ENCODE results near the gene CHD5. TPM values are rescaled to one million over a fixed set of nuclear protein-coding genes. Genes with fewer than 3 reads are reported as not detected.

CHD5 gene
- polyA plus RNA-seq (22.0 and 33.7 TPM in 2 replicates), polyA minus RNA-seq (31.7 and 33.1 TPM in 2 replicates)

- Histone ChIP-seq H3K36me3 (ENCODE audit: insufficient read depth, low read length) (no peaks in the 10 kb centered on the region), H3K9me3 (ENCODE audit: low read length) (no peaks in the 10 kb centered on the region), H3K27me3 (ENCODE audit: insufficient read depth, low read depth, low read length) (peaks cover 60% of the 10 kb centered on the region), H3K9ac (ENCODE audit: low read length) (peak within 1 kb of the TSS; percentile 62), H3K27ac (ENCODE audit: low read length) (no peak within 1 kb of the TSS), H3K4me3 (ENCODE audit: low read length) (peak within 1 kb of the TSS; percentile 82), H3F3A (ENCODE audit: insufficient read depth, low read length, poor library complexity, severe bottlenecking) (no peaks in the 10 kb centered on the region), H3K4me2 (ENCODE audit: low read length) (no peak within 1 kb of the TSS), H2AFZ (ENCODE audit: low read depth, low read length) (no peak within 1 kb of the TSS), H3K79me2 (replicated peaks; ENCODE audit: insufficient read depth, low read length) (no peaks in the 10 kb centered on the region), H3K9me2 (ENCODE audit: insufficient read depth, low read length) (no peaks in the 10 kb centered on the region), H4K20me1 (ENCODE audit: insufficient read depth) (no peaks in the 10 kb centered on the region)
- TF ChIP-seq EP300 (conservative IDR thresholded peaks at IDR 0.05; ENCODE audit: poor library complexity, severe bottlenecking): peak; percentile 29
- TF ChIP-seq RAD21 (conservative IDR thresholded peaks at IDR 0.05): no peak
- TF ChIP-seq EZH2 (IDR thresholded peaks at IDR 0.05; ENCODE audit: borderline replicate concordance, insufficient read depth, low read length, poor library complexity, severe bottlenecking): no peak
- TF ChIP-seq SMC3 (conservative IDR thresholded peaks at IDR 0.05; ENCODE audit: poor library complexity): no peak
- TF ChIP-seq CTCF (IDR thresholded peaks at IDR 0.05; ENCODE audit: poor library complexity, severe bottlenecking): peak; percentile 44
- TF ChIP-seq REST (IDR thresholded peaks at IDR 0.05; ENCODE audit: borderline replicate concordance): no peak
Measured at GRCh38 chr1:6180268-6180706, at the start of gene CHD5. TSS of gene CHD5 (minus strand) at chr1:6180321. CDS start at chr1:6180023, 298 bp downstream.

- Histone ChIP-seq H2AFZ (ENCODE audit: low read depth, low read length) (no peak overlapping the region), H3K4me3 (ENCODE audit: low read length) (no peak overlapping the region), H3K9me2 (ENCODE audit: insufficient read depth, low read length) (no peaks in the 10 kb centered on the region), H3K9ac (ENCODE audit: low read length) (no peak overlapping the region), H3K27ac (ENCODE audit: low read length) (no peak overlapping the region), H3K4me2 (ENCODE audit: low read length) (no peak overlapping the region), H3K36me3 (ENCODE audit: insufficient read depth, low read length) (no peaks in the 10 kb centered on the region), H3K79me2 (replicated peaks; ENCODE audit: insufficient read depth, low read length) (no peaks in the 10 kb centered on the region), H3K9me3 (ENCODE audit: low read length) (no peaks in the 10 kb centered on the region), H3K27me3 (ENCODE audit: insufficient read depth, low read depth, low read length) (no peaks in the 10 kb centered on the region), H4K20me1 (ENCODE audit: insufficient read depth) (no peaks in the 10 kb centered on the region), H3F3A (ENCODE audit: insufficient read depth, low read length, poor library complexity, severe bottlenecking) (no peaks in the 10 kb centered on the region)
- TF ChIP-seq POLR2AphosphoS5 (IDR thresholded peaks at IDR 0.05) (no peak), SMC3 (conservative IDR thresholded peaks at IDR 0.05; ENCODE audit: poor library complexity) (no peak), EP300 (conservative IDR thresholded peaks at IDR 0.05; ENCODE audit: poor library complexity, severe bottlenecking) (no peak)
Measured at GRCh38 chr1:6225651-6226050, 45.5 kb upstream of the CHD5 start.

- Histone ChIP-seq H3K4me3 (ENCODE audit: low read length) (no peak overlapping the region), H3K9me2 (ENCODE audit: insufficient read depth, low read length) (no peaks in the 10 kb centered on the region), H3K27me3 (ENCODE audit: insufficient read depth, low read depth, low read length) (no peaks in the 10 kb centered on the region), H3K9ac (ENCODE audit: low read length) (no peak overlapping the region), H3K36me3 (ENCODE audit: insufficient read depth, low read length) (no peaks in the 10 kb centered on the region), H3K27ac (ENCODE audit: low read length) (no peak overlapping the region), H3K79me2 (replicated peaks; ENCODE audit: insufficient read depth, low read length) (no peaks in the 10 kb centered on the region), H3F3A (ENCODE audit: insufficient read depth, low read length, poor library complexity, severe bottlenecking) (no peaks in the 10 kb centered on the region), H3K4me2 (ENCODE audit: low read length) (no peak overlapping the region), H4K20me1 (ENCODE audit: insufficient read depth) (no peaks in the 10 kb centered on the region), H2AFZ (ENCODE audit: low read depth, low read length) (no peak overlapping the region), H3K9me3 (ENCODE audit: low read length) (no peaks in the 10 kb centered on the region)
- TF ChIP-seq POLR2AphosphoS5 (IDR thresholded peaks at IDR 0.05): no peak
- no peak for TF ChIP-seq REST (IDR thresholded peaks at IDR 0.05; ENCODE audit: borderline replicate concordance)
- no peak for TF ChIP-seq SMC3 (conservative IDR thresholded peaks at IDR 0.05; ENCODE audit: poor library complexity)
- no peak for TF ChIP-seq CTCF (IDR thresholded peaks at IDR 0.05; ENCODE audit: poor library complexity, severe bottlenecking)
- TF ChIP-seq RAD21 (conservative IDR thresholded peaks at IDR 0.05): no peak
Measured at GRCh38 chr1:6224718-6225117, 44.6 kb upstream of the CHD5 start.

Data from neural cell (in vitro differentiated cells).